Hindlimb muscle (tissue), 1 donor: Measurements from ENCODE around the gene ELMO3. TPM values are rescaled to one million over a fixed set of nuclear protein-coding genes. Genes with fewer than 3 reads are reported as not detected.

ENCODE experiments used
- DNase-seq: peaks from one replicate; pipeline ENCODE4 v3.0.0-alpha.2; 2013
- polyA plus RNA-seq: library from polyadenylated mRNA; unstranded; fragments of 120-200 nt; gene quantifications from one replicate; pipeline ENCODE4 v1.2.1, GENCODE V29; 2013; ENCODE audit not compliant: insufficient read length

Gene ELMO3
- polyA plus RNA-seq, 1 donor: 1.1 TPM

DNA sequence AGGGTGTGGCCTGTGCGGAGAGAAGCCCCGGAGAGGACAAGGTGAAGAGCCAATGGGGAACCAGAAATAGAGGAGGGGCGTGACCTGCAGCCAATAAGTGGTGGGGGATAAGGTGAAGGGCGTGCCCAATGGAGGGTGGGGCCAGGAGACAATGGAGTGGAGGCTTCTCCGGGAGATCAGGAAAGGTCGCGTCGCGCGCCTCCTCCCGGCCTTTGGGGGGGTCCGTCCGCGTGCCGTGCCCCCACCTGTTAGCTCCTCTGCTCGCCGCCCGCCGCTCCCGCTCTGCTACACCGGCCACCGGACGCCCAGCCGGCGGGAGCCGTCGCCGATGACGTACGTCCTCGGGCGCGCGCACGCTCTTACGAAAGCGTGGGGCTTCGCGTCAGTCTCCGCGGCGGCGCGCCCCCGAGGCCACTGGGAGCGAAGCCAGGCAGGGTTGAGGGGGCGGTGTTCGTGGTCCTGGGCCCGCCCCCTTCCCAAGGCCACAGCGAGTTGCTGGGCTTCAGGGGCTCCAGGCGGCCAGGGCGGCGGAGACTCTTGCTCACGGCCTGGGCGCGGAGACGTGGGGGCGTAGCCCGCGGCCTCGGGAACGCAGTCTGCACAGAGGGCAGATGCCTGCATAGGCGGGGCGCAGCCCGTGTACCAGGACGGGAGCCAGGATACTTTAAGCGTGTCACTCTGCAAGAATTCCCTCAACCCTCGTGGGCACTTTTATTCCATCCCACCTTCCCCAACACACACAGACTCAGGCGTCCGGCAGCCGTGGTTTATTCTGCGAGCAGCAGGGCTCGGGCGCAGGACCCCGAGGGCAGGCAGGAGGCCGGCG is 15.1 kb upstream of the ELMO3 start, which contains the start of gene MATCAP1:
TSS of gene MATCAP1 (minus strand) at position 337 of the 826 bp plus-strand sequence. CDS start 3,353 bp downstream, outside the sequence.
- DNase-seq: peak; percentile 96

DNA sequence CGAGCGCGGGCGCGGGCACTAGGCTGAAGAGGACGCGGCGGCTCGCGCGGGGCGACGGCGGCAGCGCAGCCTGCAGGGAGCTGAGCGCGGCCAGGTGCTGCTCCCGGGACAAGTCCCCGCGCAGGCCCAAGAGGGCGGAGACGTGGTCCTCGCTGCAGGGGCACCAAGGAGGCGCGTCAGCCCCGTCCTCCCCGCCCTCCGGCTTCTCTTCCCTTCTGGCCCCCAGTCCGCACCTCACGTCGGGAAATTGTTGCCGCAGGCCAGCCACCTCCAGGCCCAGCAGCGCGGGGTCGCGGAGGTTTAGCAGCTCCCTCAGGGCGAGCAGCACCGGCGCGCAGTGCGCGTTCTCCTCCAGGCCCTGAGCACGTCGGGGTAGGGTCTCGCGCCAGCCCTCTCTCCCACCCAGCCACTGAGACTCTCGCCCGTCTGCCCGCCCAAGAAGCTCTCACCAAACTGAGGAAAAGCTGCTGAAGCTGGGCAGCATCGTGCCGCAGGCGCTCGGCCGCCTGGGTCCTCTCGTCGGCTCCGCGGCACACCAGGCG is 14.4 kb upstream of the ELMO3 start:
- DNase-seq: no peak

DNA sequence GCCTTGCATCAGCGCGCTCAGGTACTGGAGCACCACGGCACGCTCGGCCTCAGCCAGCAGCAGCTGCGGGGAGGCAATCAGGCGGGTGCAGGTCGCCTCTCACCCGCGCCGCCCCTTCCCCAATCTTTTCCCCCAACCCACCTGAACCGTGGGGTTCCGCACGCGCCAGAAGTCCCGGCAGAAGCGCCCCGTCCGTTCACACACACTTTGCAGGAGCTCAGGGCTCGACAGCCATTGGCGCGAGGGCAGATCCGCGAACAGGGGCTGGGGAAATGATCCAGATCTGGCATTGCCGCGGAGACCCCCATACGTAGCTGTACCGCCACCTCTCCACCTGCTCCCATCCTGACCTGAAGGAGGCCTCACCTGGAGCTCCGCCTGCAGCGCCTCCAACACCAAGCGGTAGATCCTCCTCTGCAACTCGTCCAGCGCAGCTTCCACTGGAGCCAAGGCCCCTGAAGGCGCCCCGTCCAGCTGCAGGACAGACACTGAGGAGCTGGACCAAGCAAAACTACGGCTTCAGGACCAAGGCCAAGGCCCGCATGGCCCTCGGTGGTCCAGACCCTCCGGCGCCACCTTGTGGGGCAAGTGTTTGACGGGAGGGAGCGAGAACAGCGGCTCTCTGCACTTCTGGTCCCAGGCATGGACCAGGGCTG is 13.8 kb upstream of the ELMO3 start:
- peak; percentile 89 for DNase-seq

DNA sequence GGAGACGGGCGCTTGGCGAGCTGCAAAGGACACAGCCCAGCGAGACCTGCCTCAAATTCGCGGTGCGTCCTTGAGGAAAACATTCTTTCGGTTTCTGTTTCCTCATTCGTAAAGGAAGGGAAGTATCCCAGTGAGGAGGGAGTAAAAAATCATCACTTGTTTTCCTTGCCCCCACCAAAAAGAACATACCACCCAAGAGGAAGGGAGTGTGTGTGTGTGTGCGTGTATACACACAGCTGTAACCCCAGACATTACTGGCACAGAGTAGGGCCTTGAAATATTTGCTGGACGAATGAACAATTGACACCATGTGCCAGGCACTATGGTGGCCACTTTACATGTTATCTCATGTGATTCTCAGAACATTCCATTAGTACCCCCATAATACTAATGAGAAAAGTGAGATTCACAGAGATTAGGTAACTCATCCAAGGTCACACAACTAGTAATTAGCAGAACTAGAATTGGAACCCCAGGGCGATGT is 13.2 kb upstream of the ELMO3 start:
- DNase-seq: no peak

DNA sequence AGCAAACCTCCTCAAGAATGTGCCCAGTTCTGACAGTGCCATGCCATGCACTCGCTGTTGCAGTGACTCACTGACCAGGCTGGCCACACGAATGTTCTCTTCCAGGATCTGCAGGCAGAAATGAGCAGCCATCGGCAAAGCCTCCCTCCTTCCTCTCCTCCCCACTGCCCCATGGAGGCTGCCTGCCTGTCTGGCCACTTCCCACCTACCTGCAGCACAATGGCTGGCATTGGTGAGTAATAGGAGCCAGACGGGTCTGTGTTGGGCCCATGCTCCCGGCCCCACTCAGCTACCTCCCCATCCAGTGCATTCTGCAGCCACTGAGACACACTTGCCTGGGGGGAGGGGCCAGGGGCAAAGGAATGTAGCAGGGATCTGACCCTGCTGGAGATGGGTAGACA is 12.4 kb upstream of the ELMO3 start:
- no peak for DNase-seq

GRCh38 chr16:67187175-67187890 is 11.6 kb upstream of the ELMO3 start:
- no peak for DNase-seq

DNA sequence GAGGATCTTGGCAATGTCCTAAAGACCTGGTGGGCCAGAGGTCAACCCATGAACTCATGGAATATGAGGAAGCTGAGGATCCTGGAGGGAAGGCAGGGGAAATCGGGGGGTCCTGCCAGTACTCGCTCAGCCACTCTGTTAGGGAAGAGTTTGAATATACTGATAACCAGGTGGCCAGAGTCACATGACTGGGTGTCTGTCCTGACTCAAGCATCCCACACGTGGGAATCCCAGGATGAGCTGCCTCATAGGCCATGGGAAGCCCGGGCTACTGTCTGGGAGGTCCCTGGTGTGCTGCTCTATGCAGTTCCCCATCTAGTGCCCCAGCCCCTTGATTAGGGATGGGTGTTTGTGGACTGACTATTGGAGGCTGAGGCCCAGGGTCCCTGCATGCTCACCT is 10.6 kb upstream of the ELMO3 start:
- no peak for DNase-seq

DNA sequence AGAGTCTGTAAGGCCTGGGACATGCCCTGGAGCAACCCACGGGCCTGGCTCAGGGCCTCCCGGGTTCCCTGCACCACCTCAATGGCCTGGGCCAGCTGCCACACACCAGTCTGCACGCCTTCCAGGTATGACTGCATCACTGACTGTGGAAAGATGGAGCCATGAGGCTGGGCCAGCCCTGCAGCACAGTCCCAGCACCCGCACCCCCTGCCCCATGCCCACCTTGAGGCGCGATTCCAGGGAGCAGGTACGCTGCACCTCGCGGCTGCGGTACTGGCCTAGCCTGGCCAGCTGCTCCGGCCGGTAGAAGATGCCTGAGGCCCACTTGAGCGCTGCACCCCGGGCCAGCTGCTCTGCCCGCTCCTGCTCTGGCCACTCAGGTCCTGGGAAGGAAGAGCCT is 10.1 kb upstream of the ELMO3 start:
- no peak for DNase-seq

DNA sequence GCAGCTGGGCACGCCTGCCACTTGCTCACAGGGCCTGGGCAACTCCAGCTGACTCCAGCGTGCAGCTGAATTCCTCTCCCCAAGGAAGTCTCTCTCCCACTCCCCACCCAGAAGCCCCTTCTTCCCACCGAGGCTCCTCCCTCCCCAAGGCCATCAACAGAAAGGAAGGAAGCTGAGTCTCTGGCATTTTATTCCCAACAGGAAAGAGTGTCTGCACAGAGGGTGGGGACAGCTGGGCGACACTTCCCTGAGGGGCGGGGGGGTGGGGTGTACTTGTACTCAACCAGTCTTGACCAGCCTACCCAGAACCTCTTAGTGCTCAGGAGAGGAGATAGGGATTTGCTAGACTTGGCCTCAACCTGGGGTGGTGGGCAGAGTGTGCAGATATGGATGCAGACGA is 8.9 kb upstream of the ELMO3 start, which contains the start of gene EXOC3L1:
TSS of gene EXOC3L1 (minus strand) at position 96 of the 400 bp plus-strand sequence. CDS start 460 bp downstream, outside the sequence.
- no peak for DNase-seq

DNA sequence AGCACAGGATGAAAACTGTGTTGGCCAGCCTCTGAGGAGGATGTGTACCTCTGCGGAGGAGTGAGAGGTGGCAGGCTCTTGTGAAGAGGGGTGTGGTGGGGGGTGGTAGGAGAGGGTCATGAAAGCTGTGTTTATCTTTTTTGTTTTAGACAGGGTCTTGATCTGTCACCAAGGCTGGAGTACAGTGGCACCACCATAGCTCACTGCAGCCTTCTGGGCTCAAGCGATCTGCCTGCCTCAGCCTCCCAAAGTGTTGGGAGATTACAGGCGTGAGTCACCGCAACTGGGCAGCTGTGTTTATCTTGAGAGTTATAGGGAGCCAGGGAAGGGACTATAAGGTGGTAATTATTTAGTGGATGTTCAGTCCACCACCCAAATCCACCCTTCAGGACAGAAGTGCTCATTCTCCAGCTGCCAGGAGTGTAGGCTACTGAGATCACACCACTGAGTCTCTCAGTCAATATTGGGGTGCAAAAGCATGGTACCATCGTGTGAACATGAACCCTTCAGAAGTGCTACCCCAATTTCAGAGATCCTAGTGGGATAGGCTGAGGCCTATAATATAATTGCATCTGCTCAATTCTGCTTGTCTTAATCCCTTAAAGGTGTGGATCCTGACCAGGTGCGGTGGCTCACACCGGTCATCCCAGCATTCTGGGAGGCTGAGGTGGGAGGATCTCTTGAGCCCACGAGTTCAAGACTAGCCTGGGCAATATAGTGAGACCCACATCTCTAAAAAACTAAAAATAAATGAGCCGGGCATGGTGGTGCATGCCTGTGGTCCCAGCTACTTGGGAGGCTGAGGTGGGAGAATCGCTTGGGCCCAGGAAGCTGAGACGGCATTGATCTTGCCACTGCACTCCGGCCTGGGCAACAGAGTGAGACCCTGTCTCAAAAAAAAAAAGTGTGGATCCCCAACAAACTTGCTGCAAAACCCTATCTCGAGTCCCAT is 8.2 kb upstream of the ELMO3 start:
- no peak for DNase-seq

DNA sequence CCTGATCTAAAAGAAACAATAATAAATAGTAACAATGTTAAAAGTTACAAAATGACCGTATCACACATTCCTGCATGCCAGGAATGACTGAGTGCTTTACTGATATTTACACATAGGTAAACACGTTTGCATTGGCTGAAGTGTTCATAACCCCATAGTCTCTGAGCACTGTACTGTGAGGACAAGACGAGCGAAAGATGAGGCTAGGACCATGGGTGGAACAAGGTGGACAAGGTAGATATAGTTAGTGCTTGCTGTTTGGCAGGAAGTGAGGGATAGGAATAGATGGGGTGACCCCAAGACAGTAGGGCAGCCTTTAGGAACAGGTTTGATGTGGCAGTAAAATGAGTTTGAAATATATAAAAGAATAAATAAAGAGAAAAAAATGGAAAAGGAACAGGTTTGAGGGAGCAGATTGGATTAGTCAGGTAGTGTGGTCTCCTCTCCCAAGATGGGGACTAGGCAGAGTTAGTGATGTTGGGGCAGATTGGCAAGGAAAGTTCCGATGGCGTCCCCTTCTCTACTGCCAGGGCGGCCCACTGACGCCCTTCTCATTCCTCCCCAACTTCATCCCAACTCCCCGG is 7.4 kb upstream of the ELMO3 start:
- DNase-seq: no peak

DNA sequence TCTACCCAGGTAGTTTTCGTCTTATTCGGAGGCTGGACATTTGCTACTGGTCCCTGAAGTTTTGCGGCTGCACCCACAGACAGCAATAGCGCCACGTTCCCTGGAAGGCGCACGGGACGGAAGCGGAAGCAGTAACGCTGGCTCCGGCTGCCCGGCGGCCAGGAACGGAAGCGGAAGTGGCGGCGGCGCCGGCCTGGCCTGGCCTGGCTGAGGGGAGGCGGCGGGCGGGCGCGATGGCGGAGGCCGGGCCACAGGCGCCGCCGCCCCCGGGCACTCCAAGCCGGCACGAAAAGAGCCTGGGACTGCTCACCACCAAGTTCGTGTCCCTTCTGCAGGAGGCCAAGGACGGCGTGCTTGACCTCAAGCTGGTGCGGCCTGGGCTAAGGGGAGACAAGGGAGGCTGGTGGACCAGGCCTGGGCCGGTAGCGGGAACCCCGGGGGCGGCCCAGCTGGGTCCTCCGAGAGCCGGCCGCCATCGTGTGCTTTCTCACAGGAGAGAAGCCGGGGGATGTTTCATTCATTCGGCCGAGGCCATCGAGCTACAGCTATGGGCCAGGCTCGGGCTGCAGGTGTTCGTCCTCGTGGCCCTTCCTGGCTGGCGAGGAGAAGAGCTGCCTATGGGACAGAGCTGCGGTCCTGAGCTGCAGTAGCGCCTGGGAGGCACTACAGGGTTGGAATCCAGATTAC is 6.8 kb upstream of the ELMO3 start, which contains the start of gene E2F4:
TSS of gene E2F4 (plus strand) at position 161 of the 687 bp plus-strand sequence. CDS start at position 234, 73 bp downstream.
- peak; percentile 91 for DNase-seq

DNA sequence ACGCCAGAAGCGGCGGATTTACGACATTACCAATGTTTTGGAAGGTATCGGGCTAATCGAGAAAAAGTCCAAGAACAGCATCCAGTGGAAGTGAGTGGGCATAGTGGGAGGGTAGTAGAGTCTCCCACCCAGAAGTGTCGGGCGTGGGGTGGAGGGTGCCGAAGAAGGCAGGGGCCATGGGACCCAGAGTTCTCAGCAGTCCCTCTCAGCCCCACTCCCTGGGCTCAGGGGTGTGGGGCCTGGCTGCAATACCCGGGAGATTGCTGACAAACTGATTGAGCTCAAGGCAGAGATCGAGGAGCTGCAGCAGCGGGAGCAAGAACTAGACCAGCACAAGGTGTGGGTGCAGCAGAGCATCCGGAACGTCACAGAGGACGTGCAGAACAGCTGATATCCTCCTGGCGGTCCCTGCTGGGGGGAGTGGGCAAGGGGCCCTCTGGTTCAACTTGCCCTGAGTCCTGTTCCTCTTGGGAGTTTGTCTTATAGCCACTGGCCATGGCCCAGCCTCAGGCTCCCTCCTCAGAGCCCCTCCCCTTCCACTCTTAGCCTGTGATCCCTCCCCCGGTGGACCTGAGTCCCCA is 6.1 kb upstream of the ELMO3 start:
- DNase-seq: no peak

DNA sequence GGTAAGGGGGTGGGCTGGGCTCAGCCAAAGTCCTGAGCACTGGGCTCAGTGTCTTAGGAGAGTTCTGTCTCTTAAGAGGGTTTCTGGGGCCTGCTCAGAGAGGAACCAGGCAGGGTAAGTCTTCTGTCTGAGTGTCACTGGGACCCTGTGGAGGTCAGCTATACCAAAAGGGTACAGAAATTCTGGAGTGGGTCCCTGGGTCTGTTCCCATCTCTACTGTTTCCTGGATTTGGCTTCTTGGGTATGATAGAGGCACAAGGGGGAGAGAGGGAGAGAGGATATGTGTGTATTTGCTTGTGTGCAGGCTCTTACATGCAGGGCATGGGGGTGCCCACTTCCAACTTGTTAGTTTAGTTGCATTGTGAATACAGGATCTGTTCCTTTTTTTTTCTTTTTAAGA is 5.4 kb upstream of the ELMO3 start:
- no peak for DNase-seq

- DNase-seq: no peak
Measured at GRCh38 chr16:67194260-67194659, 4.7 kb upstream of the ELMO3 start.

GRCh38 chr16:67195676-67196075 is 3.3 kb upstream of the ELMO3 start:
- DNase-seq: no peak

- no peak for DNase-seq
Measured at GRCh38 chr16:67196881-67197280, 2.0 kb upstream of the ELMO3 start.

DNA sequence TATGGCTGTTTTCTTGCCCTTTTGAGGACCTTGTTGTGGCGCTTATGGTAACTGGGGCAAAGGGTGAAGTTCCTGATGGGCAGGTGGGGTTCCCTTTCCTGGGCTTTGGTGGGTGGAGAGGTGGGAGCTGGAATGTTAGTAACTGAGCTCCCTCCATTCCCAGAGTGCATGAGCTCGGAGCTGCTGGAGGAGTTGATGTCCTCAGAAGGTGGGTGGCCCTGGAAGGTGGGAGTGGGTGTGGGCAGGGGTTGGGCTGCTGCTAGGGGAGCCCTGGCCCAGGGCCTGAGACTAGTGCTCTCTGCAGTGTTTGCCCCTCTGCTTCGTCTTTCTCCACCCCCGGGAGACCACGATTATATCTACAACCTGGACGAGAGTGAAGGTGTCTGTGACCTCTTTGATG is 1.2 kb upstream of the ELMO3 start:
- no peak for DNase-seq

DNA sequence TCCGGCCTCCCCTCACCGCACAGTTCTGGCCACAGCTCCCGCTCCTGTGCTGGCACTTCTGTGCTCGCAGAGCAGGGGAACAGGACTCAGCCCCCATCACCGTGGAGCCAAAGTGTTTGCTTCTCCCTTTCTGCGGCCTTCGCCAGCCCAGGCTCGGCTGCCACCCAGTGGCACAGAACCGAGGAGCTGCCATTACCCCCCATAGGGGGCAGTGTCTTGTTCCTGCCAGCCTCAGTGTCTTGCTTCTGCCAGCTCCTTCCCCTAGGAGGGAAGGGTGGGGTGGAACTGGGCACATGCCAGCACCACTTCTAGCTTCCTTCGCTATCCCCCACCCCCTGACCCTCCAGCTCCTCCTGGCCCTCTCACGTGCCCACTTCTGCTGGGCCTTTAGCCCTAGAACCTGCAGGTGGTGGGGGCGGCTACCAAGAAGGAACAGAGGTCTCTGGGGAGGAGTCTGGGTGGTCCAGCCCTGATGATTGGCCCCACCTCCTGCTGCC is 645 bp upstream of the ELMO3 start:
- no peak for DNase-seq

- DNase-seq: no peak
Measured at GRCh38 chr16:67199808-67200198, 872 bp downstream of the ELMO3 start.
